Inflammatory macrophage (primary cell): ENCODE data around the gene LRRK2.
"Not testable (repeated sequence)": the region's sequence is repeated elsewhere in the genome, so short reads cannot be mapped to it uniquely, and the experiment has no call there.

Experiments used
- DNase-seq, 2 donors: peaks; one replicate each; pipeline ENCODE4 v3.0.0-alpha.2; 2020 to 2022
- total RNA-seq, 18 experiments: gene quantifications; one replicate each; lab custom pipeline; 2026; ENCODE audit warnings: mixed read lengths in 6 of 18, inconsistent platforms in 2 of 18; lab: John Stamatoyannopoulos, UW

The LRRK2 gene
- 12.9 to 227 (median 73.3) reads per million in 18 experiments for total RNA-seq

GRCh38 chr12:40224439-40225291, at the start of gene LRRK2:
TSS of gene LRRK2 (plus strand) at chr12:40224997. CDS start at chr12:40225132, 135 bp downstream.
- peak; percentile 89 to 91 for DNase-seq

GRCh38 chr12:40175045-40175444, 49.8 kb upstream of the LRRK2 start:
- no peak for DNase-seq

GRCh38 chr12:40175489-40175888, 49.3 kb upstream of the LRRK2 start:
- DNase-seq, result no peak

DNA sequence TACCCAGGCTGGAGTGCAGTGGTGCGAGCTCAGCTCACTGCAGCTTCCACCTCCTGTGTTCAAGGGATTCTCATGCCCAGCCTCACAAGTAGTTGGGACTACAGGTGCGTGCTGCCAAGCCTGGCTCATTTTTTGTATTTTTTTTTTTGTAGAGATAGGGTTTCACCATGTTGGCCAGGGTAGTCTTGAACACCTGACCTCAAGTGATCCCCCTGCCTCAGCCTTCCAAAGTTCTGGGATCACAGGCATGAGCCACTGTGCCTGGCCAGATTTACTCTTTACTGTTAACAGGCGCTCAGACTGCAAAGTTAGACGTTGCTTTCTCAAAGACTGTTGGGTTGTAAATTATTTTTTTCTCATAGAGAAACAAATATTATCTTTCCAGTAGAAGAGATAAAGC, 46.1 kb upstream of the LRRK2 start:
- no peak for DNase-seq

- no peak for DNase-seq
Observed at GRCh38 chr12:40181490-40181889, 43.3 kb upstream of the LRRK2 start.

GRCh38 chr12:40183715-40184114, 41.1 kb upstream of the LRRK2 start:
- no peak for DNase-seq

DNA sequence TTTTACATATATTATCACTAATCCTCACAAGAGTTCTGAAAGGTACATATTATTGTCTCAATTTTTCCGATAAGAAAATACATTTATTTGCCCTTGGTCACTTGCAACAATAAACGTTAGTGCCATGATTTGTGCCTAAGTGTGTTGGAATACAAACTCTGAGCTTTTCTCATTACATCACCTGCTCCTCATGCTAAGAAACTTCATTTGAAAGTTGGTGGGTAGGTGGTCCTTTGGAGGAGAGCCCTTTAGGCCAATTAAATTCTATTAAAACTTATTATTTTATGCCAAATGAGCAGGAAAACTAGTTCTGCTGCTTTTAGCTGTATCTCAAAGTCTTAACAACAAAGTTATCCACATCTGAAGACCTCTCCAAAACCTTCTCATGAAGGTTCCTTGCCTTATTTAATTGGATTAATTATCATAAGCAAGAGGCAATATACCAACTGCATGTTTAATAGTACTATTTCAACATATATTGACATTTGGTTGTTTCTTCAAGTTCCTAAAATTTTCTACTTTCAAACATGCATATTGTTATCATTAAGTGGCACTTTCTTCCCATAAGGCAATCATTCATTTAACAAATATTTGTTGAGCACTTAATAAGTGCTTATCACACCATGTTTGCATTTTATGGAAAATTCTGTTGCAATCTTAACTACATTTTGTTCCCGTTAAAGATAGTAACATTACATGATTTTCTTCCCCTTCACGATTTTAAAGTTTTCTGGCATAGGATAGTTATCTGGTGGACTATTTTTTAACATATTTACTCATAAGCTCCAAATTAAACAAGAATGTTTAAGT, 40.1 kb upstream of the LRRK2 start:
- no peak for DNase-seq

DNA sequence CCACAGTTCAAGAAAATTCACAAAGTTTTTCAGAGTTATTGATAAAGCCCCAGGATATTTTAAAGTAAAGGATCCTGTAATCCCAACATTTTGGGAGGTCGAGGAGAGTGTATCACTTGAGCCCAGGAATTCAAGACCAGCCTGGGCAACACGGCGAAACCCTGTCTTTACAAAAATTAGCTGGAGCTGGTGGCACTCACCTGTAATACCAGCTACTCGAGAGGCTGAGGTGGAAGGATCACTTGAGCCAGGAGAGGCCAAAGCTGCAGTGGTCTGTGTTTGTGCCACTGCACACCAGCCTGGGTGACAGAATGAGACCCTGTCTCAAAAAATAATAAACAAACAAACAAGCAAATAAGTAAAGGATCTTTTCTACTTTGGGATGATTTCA, 39.5 kb upstream of the LRRK2 start:
- no peak for DNase-seq

- no peak for DNase-seq
Observed at GRCh38 chr12:40188558-40189320, 36.1 kb upstream of the LRRK2 start.

DNA sequence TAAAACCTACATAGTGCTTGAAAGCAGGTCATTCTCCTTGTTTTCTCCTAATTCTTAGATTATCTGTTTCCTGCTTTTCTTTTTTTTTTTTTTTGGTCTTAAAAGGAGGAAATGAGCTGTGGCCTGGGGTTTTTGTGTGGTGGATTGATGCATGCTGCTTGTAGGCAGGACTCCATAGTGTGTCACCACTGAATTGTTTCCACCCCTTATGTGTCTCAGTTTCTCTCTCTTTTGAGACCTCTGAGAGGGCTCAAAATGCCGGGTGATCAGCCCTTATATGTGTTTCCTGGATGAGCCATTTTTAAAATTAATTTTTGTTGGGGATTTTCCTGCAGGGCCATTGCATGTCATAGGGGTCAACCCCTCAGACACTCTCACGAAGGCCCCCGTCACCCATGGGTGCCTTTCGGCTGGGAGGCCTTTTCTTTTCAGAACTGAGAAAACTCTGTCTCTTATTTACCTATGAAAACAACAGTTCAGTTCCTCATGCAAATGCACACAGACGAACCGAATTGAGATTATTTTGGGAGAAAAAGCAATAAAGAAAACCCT, 32.0 kb upstream of the LRRK2 start:
- DNase-seq, result peak; percentile 30 to 47

DNA sequence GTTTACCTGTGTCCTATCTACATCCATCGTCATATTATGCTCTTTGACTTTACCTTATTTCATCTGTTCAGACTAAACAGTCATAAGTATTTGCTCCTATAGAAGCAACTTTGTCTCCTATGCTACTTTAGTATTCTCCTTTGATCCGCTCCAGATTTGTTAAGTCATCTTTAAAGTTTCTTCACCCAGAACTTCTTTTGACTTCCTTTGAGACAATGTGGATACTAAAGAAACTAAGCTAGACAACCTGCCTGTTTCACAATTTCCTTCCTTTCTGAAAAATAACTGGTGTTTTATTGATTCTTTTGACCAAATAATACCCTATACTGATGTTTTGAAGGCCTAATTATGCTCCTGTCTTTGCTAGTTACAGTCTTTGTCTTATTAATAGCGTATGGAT, 30.0 kb upstream of the LRRK2 start:
- peak in 1 of 2 donors; percentile 55 for DNase-seq

- DNase-seq, result no peak
Observed at GRCh38 chr12:40197590-40197989, 27.2 kb upstream of the LRRK2 start.

- DNase-seq, result no peak
Observed at GRCh38 chr12:40198601-40199000, 26.2 kb upstream of the LRRK2 start.

DNA sequence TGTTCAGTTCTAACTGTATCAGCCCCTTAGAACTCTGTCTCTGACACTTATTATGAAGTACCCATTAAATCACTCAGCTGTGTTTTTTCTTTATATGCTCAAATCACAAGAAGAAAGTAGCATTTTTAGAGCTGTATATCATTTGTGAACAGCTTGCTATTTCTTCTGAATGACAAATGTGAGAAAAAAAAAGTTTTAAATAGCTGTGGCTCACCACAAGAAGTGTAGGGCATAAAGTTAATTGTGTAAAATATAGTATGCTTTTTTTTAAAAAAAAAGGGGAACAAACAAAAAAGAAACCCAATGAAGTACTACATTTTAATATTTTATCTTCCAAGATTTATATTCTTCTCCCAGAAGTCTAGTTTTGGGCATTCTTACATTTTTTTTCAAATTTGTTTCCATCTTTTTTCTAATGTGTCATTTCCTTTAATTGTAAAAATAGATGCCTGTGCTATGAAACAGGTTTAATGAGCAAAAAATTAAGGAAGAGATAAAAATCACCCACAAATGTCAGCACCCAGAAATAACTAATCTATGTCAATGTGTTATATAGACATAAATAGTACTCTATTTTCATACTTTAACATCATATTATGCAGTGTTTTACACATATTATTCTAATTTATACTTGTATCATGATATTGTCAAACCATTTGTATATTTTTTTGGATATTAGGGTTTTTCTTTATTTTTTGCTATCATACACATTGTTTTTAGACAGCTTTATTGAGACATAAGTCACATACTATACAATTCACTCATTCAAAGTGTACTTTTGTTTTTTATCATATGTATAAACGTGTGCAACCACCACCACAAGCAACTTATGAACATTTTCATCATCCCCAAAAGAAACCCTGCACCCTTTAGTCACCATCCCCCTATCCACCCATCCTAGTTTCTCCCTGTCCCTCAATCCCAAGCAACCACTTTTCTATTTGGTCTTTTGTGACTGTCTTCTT, 22.4 kb upstream of the LRRK2 start:
- peak in 1 of 2 donors; percentile 71 for DNase-seq

DNA sequence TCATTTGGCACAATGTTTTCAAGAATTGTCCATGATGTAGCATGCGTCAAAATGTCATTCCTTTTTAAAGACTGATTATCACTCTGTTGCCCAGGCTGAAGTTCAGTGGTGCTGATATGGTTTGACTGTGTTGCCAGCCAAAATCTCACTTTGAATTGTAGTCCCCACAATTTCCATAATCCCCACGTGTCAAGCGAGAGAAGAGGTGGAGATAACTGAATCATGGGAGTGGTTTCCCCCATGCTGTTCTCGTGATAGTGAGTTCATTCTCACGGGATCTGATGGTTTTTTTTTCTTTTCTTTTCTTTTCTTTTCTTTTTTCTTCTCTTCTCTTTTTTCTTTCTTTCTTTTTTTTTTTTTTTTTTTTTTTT, 21.8 kb upstream of the LRRK2 start:
- DNase-seq, result no peak

DNA sequence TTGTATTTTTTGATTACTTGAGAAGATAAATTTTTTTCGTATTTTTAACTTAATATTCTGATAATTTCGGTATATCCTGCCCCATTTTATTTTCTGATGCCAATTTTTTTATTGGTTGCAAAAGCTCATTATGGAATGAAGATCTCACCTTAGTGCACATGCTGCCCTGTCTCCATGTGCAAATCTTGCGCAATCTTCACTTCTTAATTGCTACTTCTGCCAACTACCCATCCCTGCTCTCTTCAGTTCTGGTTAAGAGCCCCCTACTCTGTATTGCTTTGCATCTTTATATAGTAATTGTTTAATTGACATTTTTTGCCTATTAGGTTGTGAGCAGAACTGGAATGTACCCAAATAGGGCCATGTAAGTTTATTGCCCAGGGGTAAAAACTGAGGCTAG, 20.5 kb upstream of the LRRK2 start:
- no peak for DNase-seq

- DNase-seq, result no peak
Observed at GRCh38 chr12:40207551-40207950, 17.2 kb upstream of the LRRK2 start.

DNA sequence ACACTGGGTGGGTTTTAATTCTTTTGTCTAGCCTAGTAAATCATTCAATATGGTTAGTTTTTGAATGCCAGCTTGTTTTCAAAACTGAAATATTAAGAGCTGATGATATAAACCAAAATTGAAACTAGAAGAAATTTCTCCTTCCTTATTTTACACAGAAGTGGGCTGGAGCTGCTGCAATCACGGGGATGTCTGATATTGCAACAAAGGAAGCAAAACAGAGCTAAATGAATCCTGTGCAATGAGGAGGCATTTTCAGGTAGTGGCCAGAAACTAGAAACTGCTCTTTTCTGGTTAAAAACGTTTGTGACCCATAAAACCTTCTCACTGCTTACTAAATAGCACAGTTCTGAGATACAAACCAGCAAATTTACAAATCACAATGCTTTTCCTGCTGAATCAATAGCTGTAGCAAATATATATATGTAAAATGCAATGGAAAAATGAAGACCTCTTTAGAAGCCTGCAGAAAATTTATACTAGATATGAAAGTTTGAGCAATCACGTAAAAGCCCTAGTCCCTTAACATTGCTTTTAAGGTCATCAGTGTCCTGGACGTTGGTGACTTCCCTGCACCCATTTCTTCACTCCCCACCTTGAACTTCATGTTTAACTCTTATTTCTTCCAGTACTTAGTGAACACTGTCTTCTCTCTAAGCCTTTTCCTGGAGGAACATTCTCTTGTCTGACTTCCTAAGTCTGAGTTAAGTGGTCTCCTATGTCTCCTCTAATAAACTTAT, 15.9 kb upstream of the LRRK2 start:
- peak; percentile 92 to 96 for DNase-seq

DNA sequence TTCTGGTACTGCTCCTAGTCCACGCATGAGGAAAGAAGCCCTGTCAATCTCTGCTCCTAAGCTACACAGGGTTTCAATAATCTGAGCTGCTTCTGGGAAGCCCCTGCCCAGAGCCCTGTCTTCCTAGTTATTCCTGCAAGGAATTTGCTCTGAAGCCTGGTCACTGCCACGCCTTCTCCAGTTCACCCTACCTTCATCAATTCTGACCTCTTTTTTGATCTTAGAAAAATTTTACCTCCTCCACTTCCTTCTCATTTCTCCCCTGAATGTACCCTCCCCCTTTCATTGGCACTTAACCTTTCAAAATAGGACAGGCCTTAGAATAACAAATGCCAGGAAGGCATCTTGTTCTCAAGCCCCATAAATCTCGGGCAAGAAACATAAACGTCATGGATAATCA, 14.9 kb upstream of the LRRK2 start:
- DNase-seq, result no peak

DNA sequence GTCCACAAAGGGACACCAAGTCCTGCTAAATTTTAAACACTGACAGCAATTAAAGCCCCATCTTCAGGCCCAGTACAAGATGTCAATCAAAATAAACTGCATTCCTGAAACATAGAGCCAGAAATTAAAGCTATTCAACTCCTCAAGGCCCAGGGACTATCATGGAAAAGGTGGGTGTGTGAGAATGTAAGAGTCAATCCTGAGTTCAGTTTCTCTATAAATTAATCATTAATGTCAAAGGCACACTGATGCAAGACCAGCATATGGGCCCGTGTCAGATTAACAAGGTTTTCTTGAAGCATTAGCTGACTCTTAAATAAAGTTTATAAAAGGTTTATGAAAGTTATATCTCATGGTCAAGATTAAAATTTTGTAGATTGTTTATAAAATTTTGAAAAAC, 13.6 kb upstream of the LRRK2 start:
- DNase-seq, result not testable (repeated sequence)

GRCh38 chr12:40212566-40212965, 12.2 kb upstream of the LRRK2 start:
- no peak for DNase-seq
